GM12878 (cell line): Measurements from ENCODE around the gene SIDT2. TPM values are rescaled to one million over a fixed set of nuclear protein-coding genes. Genes with fewer than 3 reads are reported as not detected.

Source experiments
- BHLHE40 ChIP-seq, 2 experiments: fragments of 450-650 bp in 1 of 2; IDR thresholded peaks; 2 replicates each; pipeline ENCODE4 v1.6.1; 2011 to 2017; ENCODE audit warnings: low read depth in 2 of 2, borderline replicate concordance in 1 of 2, improper control_type of control experiment in 1 of 2, low read length in 1 of 2, mild to moderate bottlenecking in 1 of 2
- CBFB ChIP-seq: IDR thresholded peaks from 2 replicates; pipeline ENCODE4 v1.6.1; 2016; ENCODE audit warnings: antibody characterized with exemption, low read depth
- ESRRA ChIP-seq: IDR thresholded peaks from 2 replicates; pipeline ENCODE4 v1.6.1; 2012; ENCODE audit warnings: mild to moderate bottlenecking, low read length, improper control_type of control experiment
- HDAC2 ChIP-seq: fragments of 200-600 bp; sonication (generic); IDR thresholded peaks from 2 replicates; pipeline ENCODE4 v1.6.1; 2017
- HDAC6 ChIP-seq: fragments of 200-600 bp; sonication (generic); IDR thresholded peaks from one replicate; pipeline ENCODE4 v1.8.0; 2017; ENCODE audit warnings: antibody characterized with exemption; ENCODE audit not compliant: unreplicated experiment
- IKZF1 ChIP-seq: fragments of 450-650 bp; conservative IDR thresholded peaks from 2 replicates; pipeline ENCODE4 v1.6.1; 2017; ENCODE audit warnings: antibody characterized with exemption, mild to moderate bottlenecking
- NKRF ChIP-seq: fragments of 450-650 bp; conservative IDR thresholded peaks from 2 replicates; pipeline ENCODE4 v1.6.1; 2017; ENCODE audit warnings: mild to moderate bottlenecking, moderate library complexity
- NR2C1 ChIP-seq: fragments of 450-650 bp; IDR thresholded peaks from 2 replicates; pipeline ENCODE4 v1.6.1; 2017; ENCODE audit warnings: antibody characterized with exemption, mild to moderate bottlenecking, moderate library complexity
- PAX5 ChIP-seq: IDR thresholded peaks from 2 replicates; pipeline ENCODE4 v1.6.1; 2011; ENCODE audit warnings: low read depth, low read length, borderline replicate concordance
- PRDM15 ChIP-seq: fragments of 450-650 bp; formaldehyde crosslinking; IDR thresholded peaks from 2 replicates; pipeline ENCODE4 v1.4.0; 2020; ENCODE audit warnings: mild to moderate bottlenecking, moderate library complexity
- RAD21 ChIP-seq: IDR thresholded peaks from 2 replicates; pipeline ENCODE4 v1.6.1; 2011; ENCODE audit warnings: mild to moderate bottlenecking, low read depth, low read length, moderate library complexity; ENCODE audit not compliant: insufficient read depth
- RBBP5 ChIP-seq: fragments of 200-600 bp; sonication (generic); conservative IDR thresholded peaks from 2 replicates; pipeline ENCODE4 v1.6.1; 2016
- RFX5 ChIP-seq: IDR thresholded peaks from 2 replicates; pipeline ENCODE4 v1.6.1; 2011; ENCODE audit warnings: low read depth, low read length, improper control_type of control experiment
- SIN3A ChIP-seq: IDR thresholded peaks from 2 replicates; pipeline ENCODE4 v1.6.1; 2012; ENCODE audit warnings: low read depth, low read length, improper control_type of control experiment
- SREBF2 ChIP-seq: IDR thresholded peaks from 2 replicates; pipeline ENCODE4 v1.6.1; 2012; ENCODE audit warnings: mild to moderate bottlenecking, low read length
- TCF7 ChIP-seq: IDR thresholded peaks from 2 replicates; pipeline ENCODE4 v1.6.1; 2014; ENCODE audit warnings: antibody characterized with exemption, borderline replicate concordance
- WRNIP1 ChIP-seq: IDR thresholded peaks from 2 replicates; pipeline ENCODE4 v1.6.1; 2011; ENCODE audit warnings: low read depth, low read length, improper control_type of control experiment, borderline replicate concordance
- YBX1 ChIP-seq: fragments of 450-650 bp; IDR thresholded peaks from 2 replicates; pipeline ENCODE4 v1.6.1; 2016; ENCODE audit warnings: antibody characterized with exemption
- ZNF207 ChIP-seq: fragments of 450-650 bp; IDR thresholded peaks from 2 replicates; pipeline ENCODE4 v1.6.1; 2014; ENCODE audit warnings: antibody characterized with exemption, mild to moderate bottlenecking, borderline replicate concordance
- ZNF384 ChIP-seq: IDR thresholded peaks from 2 replicates; pipeline ENCODE4 v1.6.1; 2012; ENCODE audit warnings: low read depth, mild to moderate bottlenecking, low read length, improper control_type of control experiment, borderline replicate concordance
- ZNF622 ChIP-seq: fragments of 450-650 bp; IDR thresholded peaks from 2 replicates; pipeline ENCODE4 v1.6.1; 2017; ENCODE audit warnings: mild to moderate bottlenecking, inconsistent platforms
- ZNF687 ChIP-seq: fragments of 450-650 bp; IDR thresholded peaks from 2 replicates; pipeline ENCODE4 v1.6.1; 2017; ENCODE audit warnings: mild to moderate bottlenecking, moderate library complexity
- polyA plus RNA-seq, 11 experiments: library from polyadenylated mRNA; depleted of rRNA in 4 of 11; unstranded in 6 of 11; stranded (reverse) in 5 of 11; fragments of >200 nt; fragmentation: Nextera tagmentation in 4 of 11; fragmentation: Illumina TruSeq in 1 of 11; extraction: Ambion mirVana in 4 of 11; extraction: Trizol in 1 of 11; gene quantifications; 1 replicate in 1 of 11; 2 replicates in 10 of 11; pipeline versions ENCODE4 v1.2.1 to v1.2.3, GENCODE V29; 2011 to 2016; ENCODE audit warnings: inconsistent platforms in 2 of 11, missing spikeins in 2 of 11, low read depth in 1 of 11
- total RNA-seq, 4 experiments: library from RNA; depleted of rRNA in 3 of 4; stranded (reverse); fragments of >200 nt in 3 of 4; fragmentation: Illumina TruSeq in 1 of 4; extraction: Trizol in 1 of 4; gene quantifications; 2 replicates each; pipeline versions ENCODE4 v1.2.1 to v1.2.3, GENCODE V29; 2013 to 2021

SIDT2 gene
- total and polyA plus RNA-seq, 10 of the 15 experiments (the other 5 are each of a cell fraction or from before 2014, with no cell fraction given) = 4.9 to 23.9 (median 10.3) TPM

GRCh38 chr11:117178210-117179034 is at the start of gene SIDT2 (continued):
- TF ChIP-seq SIN3A = peak; percentile 84
- no peak for TF ChIP-seq CBFB
- no peak for TF ChIP-seq RAD21
- TF ChIP-seq SREBF2 = no peak
- peak; percentile 47 for TF ChIP-seq ZNF687
- TF ChIP-seq PRDM15 = no peak
- peak; percentile 29; the same call in 1 of the 2 replicates for TF ChIP-seq PAX5
- no peak for TF ChIP-seq HDAC2
- no peak for TF ChIP-seq RBBP5
- no peak for TF ChIP-seq ESRRA
- TF ChIP-seq RFX5 = peak; percentile 55; the same call in 1 of the 2 replicates
- TF ChIP-seq NR2C1 = no peak
- no peak for TF ChIP-seq YBX1
- peak; percentile 80 for TF ChIP-seq IKZF1
- TF ChIP-seq NKRF = peak; percentile 35
- no peak for TF ChIP-seq ZNF384
- peak in 1 of 2 experiments; percentile 82; a peak in 3 of 4 replicates for TF ChIP-seq BHLHE40 (IDR thresholded peaks at IDR 0.05; ENCODE audit: borderline replicate concordance in 1 of 2, low read depth in 2 of 2, low read length in 1 of 2)
- TF ChIP-seq ZNF622 = no peak
- no peak for TF ChIP-seq TCF7
- no peak; the same call in 1 of the 2 replicates for TF ChIP-seq WRNIP1
- no peak for TF ChIP-seq ZNF207
- TF ChIP-seq HDAC6 = no peak
